B cell (primary cell): Measurements from ENCODE around the gene SEC16A. TPM values are rescaled to one million over a fixed set of nuclear protein-coding genes. Genes with fewer than 3 reads are reported as not detected.

Experiments
- ATAC-seq: fragments of 200-7000 bp; cut with Tn5 transposase; one replicate; pipeline ENCODE4 v1.10.0; 2021; ENCODE audit warnings: low read depth, mild to moderate bottlenecking, moderate number of reproducible peaks, moderate library complexity
- CTCF ChIA-PET: fragments of 350-600 bp; sonication (Branson Sonifier 250); formaldehyde crosslinking; loops from one replicate; lab custom pipeline; 2021; ENCODE audit warnings: antibody characterized with exemption, inconsistent platforms; lab: Charles Lee
- POLR2A ChIA-PET: fragments of 350-600 bp; sonication (Branson Sonifier 250); formaldehyde crosslinking; loops from one replicate; lab custom pipeline; 2021; ENCODE audit warnings: antibody characterized with exemption; lab: Charles Lee
- DNase-seq: peaks from one replicate; pipeline ENCODE4 v3.0.0; 2013
- H2AFZ ChIP-seq: 2 replicates; pipeline ENCODE4 v1.6.1; 2012; ENCODE audit warnings: mild to moderate bottlenecking, low read depth, low read length; ENCODE audit not compliant: insufficient read depth, poor library complexity, severe bottlenecking
- H3K27ac ChIP-seq, 2 donors: 1 replicate in 1 of 2; 2 replicates in 1 of 2; pipeline ENCODE4 v1.5.1; 2012 to 2013; ENCODE audit warnings: low read length in 2 of 2, mild to moderate bottlenecking in 2 of 2, moderate library complexity in 1 of 2
- H3K27me3 ChIP-seq, 4 experiments: fragments of 200-600 bp in 1 of 4; sonication (generic) in 1 of 4; replicated peaks in 1 of 4; 1 replicate in 2 of 4; 2 replicates in 2 of 4; pipeline versions ENCODE4 v1.6.1 to v1.7.0; 2013 to 2016; ENCODE audit warnings: low read length in 3 of 4, mild to moderate bottlenecking in 2 of 4, mixed read lengths in 1 of 4, moderate library complexity in 1 of 4; ENCODE audit not compliant: insufficient read depth in 4 of 4, control insufficient read depth in 3 of 4; ENCODE audit errors: control extremely low read depth in 1 of 4
- H3K36me3 ChIP-seq, 2 experiments: replicated peaks in 1 of 2; 1 replicate in 1 of 2; 2 replicates in 1 of 2; pipeline versions ENCODE4 v1.6.1 to v1.7.1; 2013; ENCODE audit warnings: low read length in 1 of 2; ENCODE audit not compliant: insufficient read depth in 2 of 2, control insufficient read depth in 1 of 2; ENCODE audit errors: control extremely low read depth in 1 of 2, extremely low read depth in 1 of 2
- H3K4me1 ChIP-seq, 2 donors: fragments of 200-600 bp in 1 of 2; sonication (generic) in 1 of 2; 1 replicate in 1 of 2; 2 replicates in 1 of 2; pipeline versions ENCODE4 v1.5.1 to v1.6.1; 2013 to 2017; ENCODE audit warnings: low read length in 2 of 2; ENCODE audit not compliant: control insufficient read depth in 2 of 2, insufficient read depth in 2 of 2
- H3K4me2 ChIP-seq: replicated peaks from 2 replicates; pipeline ENCODE3; 2012; ENCODE audit warnings: mild to moderate bottlenecking, low read depth, low read length; ENCODE audit not compliant: poor library complexity, severe bottlenecking
- H3K4me3 ChIP-seq, 5 experiments: fragments of 200-600 bp in 1 of 5; sonication (generic) in 1 of 5; 1 replicate in 3 of 5; 2 replicates in 2 of 5; pipeline versions ENCODE4 v1.5.1 to v1.7.0; 2011 to 2016; ENCODE audit warnings: low read length in 4 of 5, mild to moderate bottlenecking in 4 of 5, low read depth in 2 of 5, control low read depth in 1 of 5, moderate library complexity in 1 of 5; ENCODE audit not compliant: insufficient read depth in 1 of 5; ENCODE audit errors: control extremely low read depth in 1 of 5, extremely low read depth in 1 of 5
- H3K79me2 ChIP-seq: fragments of 200-600 bp; sonication (generic); one replicate; pipeline ENCODE4 v1.6.0; 2016; ENCODE audit warnings: low read length; ENCODE audit not compliant: control insufficient read depth, insufficient read depth
- H3K9ac ChIP-seq: fragments of 200-600 bp; sonication (generic); 2 replicates; pipeline ENCODE4 v1.6.1; 2017; ENCODE audit warnings: mild to moderate bottlenecking, low read length, moderate library complexity
- H3K9me3 ChIP-seq, 3 donors: one replicate each; pipeline versions ENCODE4 v1.6.1 to v1.7.1; 2013; ENCODE audit warnings: low read length in 2 of 3; ENCODE audit not compliant: control insufficient read depth in 2 of 3, insufficient read depth in 1 of 3; ENCODE audit errors: control extremely low read depth in 1 of 3
- H4K20me1 ChIP-seq: 2 replicates; pipeline ENCODE4 v1.6.0; 2012; ENCODE audit warnings: mild to moderate bottlenecking, low read length; ENCODE audit not compliant: insufficient read depth, control insufficient read depth, poor library complexity, severe bottlenecking
- H3K27ac Mint-ChIP-seq: one replicate; pipeline ENCODE4 v1.8.0; 2021; ENCODE audit warnings: mixed read lengths
- H3K27me3 Mint-ChIP-seq: one replicate; pipeline ENCODE4 v1.8.0; 2021; ENCODE audit warnings: mixed read lengths
- H3K4me1 Mint-ChIP-seq: one replicate; pipeline ENCODE4 v1.8.0; 2021; ENCODE audit warnings: mixed read lengths
- H3K4me3 Mint-ChIP-seq: one replicate; pipeline ENCODE4 v1.8.0; 2021; ENCODE audit warnings: mixed read lengths
- H3K9me3 Mint-ChIP-seq: one replicate; pipeline ENCODE4 v1.8.0; 2022; ENCODE audit warnings: mixed read lengths; ENCODE audit not compliant: insufficient read depth
- CTCF ChIP-seq: fragments of 200-600 bp; IDR thresholded peaks from one replicate; pipeline ENCODE4 v1.8.0; 2022; ENCODE audit warnings: antibody characterized with exemption, mild to moderate bottlenecking
- EZH2 ChIP-seq: IDR thresholded peaks from 2 replicates; pipeline ENCODE4 v1.6.1; 2012; ENCODE audit warnings: borderline replicate concordance, low read depth, mild to moderate bottlenecking, moderate library complexity, low read length; ENCODE audit not compliant: insufficient read depth, poor library complexity, severe bottlenecking
- WGBS: methylation state at CpG from one replicate; pipeline ENCODE4 v1.1.5; 2013; ENCODE audit warnings: missing lambda C conversion rate; ENCODE audit not compliant: insufficient coverage; 5-methylcytosine and 5-hydroxymethylcytosine counted together
- intact Hi-C: fragments of 100-400 bp; cut with micrococcal nuclease; formaldehyde crosslinking; loops from one replicate; pipeline ENCODE4 v1.10.0; 2022
- polyA plus RNA-seq: library from polyadenylated mRNA; depleted of rRNA; stranded (reverse); fragments of >200 nt; gene quantifications from 2 replicates; pipeline ENCODE4 v1.2.3, GENCODE V29; 2012
- total RNA-seq, 2 donors: library from RNA; stranded (reverse); fragments of 120-200 nt in 1 of 2; gene quantifications; 1 replicate in 1 of 2; 2 replicates in 1 of 2; pipeline versions ENCODE4 v1.2.3 to v1.2.4, GENCODE V29; 2013 to 2022

Gene SEC16A
- total and polyA plus RNA-seq, 2 donors (not counting 1 experiment from before 2014, with no cell fraction given), result 31.7 to 73.4 TPM

DNA sequence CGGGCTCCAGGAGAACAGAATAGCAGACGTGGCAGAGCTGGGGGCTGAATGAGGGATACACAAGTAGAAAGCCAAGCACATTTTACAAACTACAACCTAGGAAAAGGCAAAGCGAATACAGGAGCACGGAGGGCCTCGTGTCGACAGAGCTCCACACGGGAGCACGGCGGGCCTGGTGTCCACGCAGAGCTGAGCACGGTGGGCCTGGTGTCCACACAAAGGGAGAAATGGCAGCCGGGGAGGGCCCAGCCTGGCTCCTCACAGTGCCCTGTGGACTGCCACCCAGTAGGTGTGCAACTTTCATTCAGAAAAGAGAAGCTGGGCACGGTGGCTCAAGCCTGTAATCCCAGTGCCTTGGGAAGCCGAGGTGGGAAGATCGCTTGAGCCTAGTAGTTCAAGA lies 39.8 kb downstream of the SEC16A start:
- Mint-ChIP-seq H3K27ac (no peak overlapping the region), H3K4me1 (peaks cover 10% of the 10 kb centered on the region), H3K9me3 (no peaks in the 10 kb centered on the region), H3K27me3 (no peaks in the 10 kb centered on the region), H3K4me3 (no peak overlapping the region)
- intact Hi-C loops, result no loop called here
- no peak overlapping the region for H2AFZ ChIP-seq
- H3K9me3 ChIP-seq, result no peaks in the 10 kb centered on the region
- H3K79me2 ChIP-seq, result peaks cover 15% of the 10 kb centered on the region
- DNase-seq (no peak), ATAC-seq (no peak)
- no peak overlapping the region for H3K4me3 ChIP-seq
- 100% methylated on average over 11 of the region's 15 CpGs for WGBS
- POLR2A ChIA-PET, result interaction anchor here (0.6 kb wide), 1 partner anchor 58 kb away, joined by 3 read pairs; no protein-coding TSS in a partner anchor
- no peaks in the 10 kb centered on the region for H3K27me3 ChIP-seq
- no peak overlapping the region for H3K4me2 ChIP-seq
- peaks cover 29% of the 10 kb centered on the region for H4K20me1 ChIP-seq
- peaks cover 8 to 13% of the 10 kb centered on the region in 2 donors for H3K4me1 ChIP-seq
- H3K27ac ChIP-seq, result no peak overlapping the region
- H3K9ac ChIP-seq, result no peak overlapping the region
- H3K36me3 ChIP-seq, result peaks cover 2 to 48% of the 10 kb centered on the region in 2 experiments
- TF ChIP-seq CTCF (no peak), EZH2 (no peak)
- CTCF ChIA-PET, result no interaction called here

GRCh38 chr9:136442265-136442664 lies 40.6 kb downstream of the SEC16A start:
- no peak overlapping the region for H3K27ac Mint-ChIP-seq
- DNase-seq (no peak), ATAC-seq (no peak)
- 100% methylated on average over 3 of the region's 5 CpGs for WGBS
- H2AFZ ChIP-seq, result no peak overlapping the region
- H3K27ac ChIP-seq, result no peak overlapping the region
- H3K4me1 ChIP-seq, result peaks cover 16 to 22% of the 10 kb centered on the region in 2 donors
- CTCF ChIA-PET, result no interaction called here
- peaks cover 17% of the 10 kb centered on the region for H3K4me1 Mint-ChIP-seq
- no peak for TF ChIP-seq EZH2
- no peak for TF ChIP-seq CTCF
- intact Hi-C loops, result no loop called here
- no peak overlapping the region for H3K9ac ChIP-seq
- peaks cover 2 to 40% of the 10 kb centered on the region in 2 experiments for H3K36me3 ChIP-seq
- no peak overlapping the region for H3K4me2 ChIP-seq
- no peak overlapping the region for H3K4me3 ChIP-seq
- H4K20me1 ChIP-seq, result peaks cover 37% of the 10 kb centered on the region
- no peak overlapping the region for H3K4me3 Mint-ChIP-seq
- H3K27me3 Mint-ChIP-seq, result no peaks in the 10 kb centered on the region
- peaks cover 23% of the 10 kb centered on the region for H3K79me2 ChIP-seq
- no peaks in the 10 kb centered on the region for H3K27me3 ChIP-seq
- no peaks in the 10 kb centered on the region for H3K9me3 Mint-ChIP-seq
- no peaks in the 10 kb centered on the region for H3K9me3 ChIP-seq
- POLR2A ChIA-PET, result no interaction called here
